AG04450 (cell line): ENCODE results near the gene FAM114A2. TPM values are rescaled to one million over a fixed set of nuclear protein-coding genes. Genes with fewer than 3 reads are reported as not detected.

Source experiments
- CTCF ChIA-PET: fragments of 300-600, 350-600 bp; formaldehyde crosslinking; extraction: SDS; loops from one replicate; lab custom pipeline; 2022; ENCODE audit warnings: antibody characterized with exemption, inconsistent platforms; lab: Charles Lee
- POLR2A ChIA-PET: fragments of 350-600 bp; formaldehyde crosslinking; extraction: SDS; loops from one replicate; lab custom pipeline; 2021; ENCODE audit warnings: antibody characterized with exemption, inconsistent platforms; lab: Yijun Ruan, JAX
- DNase-seq: peaks from one replicate; pipeline ENCODE4 v3.0.0-alpha.2; 2011; ENCODE audit warnings: low read depth, low spot score
- H3K27ac ChIP-seq: one replicate; pipeline ENCODE4 v1.5.1; 2012; ENCODE audit warnings: low read depth, low read length, control low read depth
- H3K27me3 ChIP-seq: one replicate; pipeline ENCODE4 v1.6.0; 2012; ENCODE audit warnings: low read length; ENCODE audit not compliant: control insufficient read depth, insufficient read depth
- H3K4me3 ChIP-seq: 2 replicates; pipeline ENCODE4 v1.5.1; 2011; ENCODE audit warnings: mild to moderate bottlenecking, low read depth, low read length, control low read depth
- H3K9me3 ChIP-seq: 2 replicates; pipeline ENCODE4 v1.5.1; 2012; ENCODE audit warnings: low read length; ENCODE audit not compliant: control insufficient read depth, insufficient read depth
- polyA plus RNA-seq: library from polyadenylated mRNA; depleted of rRNA; stranded (reverse); fragments of >200 nt; gene quantifications from 2 replicates; pipeline ENCODE4 v1.2.3, GENCODE V29; 2011
- TF ChIP-seq, protein P1 (sequence below): IDR thresholded peaks from 2 replicates; pipeline ENCODE4 v1.5.1; 2011; ENCODE audit warnings: low read depth, low read length, control low read depth, inconsistent platforms

The FAM114A2 gene
- polyA plus RNA-seq, 1 experiment: 23.8 TPM

- Histone ChIP-seq H3K4me3 (no peak overlapping the region), H3K27ac (no peak overlapping the region), H3K9me3 (no peaks in the 10 kb centered on the region), H3K27me3 (peaks cover 20% of the 10 kb centered on the region)
- TF ChIP-seq, protein P1, sequence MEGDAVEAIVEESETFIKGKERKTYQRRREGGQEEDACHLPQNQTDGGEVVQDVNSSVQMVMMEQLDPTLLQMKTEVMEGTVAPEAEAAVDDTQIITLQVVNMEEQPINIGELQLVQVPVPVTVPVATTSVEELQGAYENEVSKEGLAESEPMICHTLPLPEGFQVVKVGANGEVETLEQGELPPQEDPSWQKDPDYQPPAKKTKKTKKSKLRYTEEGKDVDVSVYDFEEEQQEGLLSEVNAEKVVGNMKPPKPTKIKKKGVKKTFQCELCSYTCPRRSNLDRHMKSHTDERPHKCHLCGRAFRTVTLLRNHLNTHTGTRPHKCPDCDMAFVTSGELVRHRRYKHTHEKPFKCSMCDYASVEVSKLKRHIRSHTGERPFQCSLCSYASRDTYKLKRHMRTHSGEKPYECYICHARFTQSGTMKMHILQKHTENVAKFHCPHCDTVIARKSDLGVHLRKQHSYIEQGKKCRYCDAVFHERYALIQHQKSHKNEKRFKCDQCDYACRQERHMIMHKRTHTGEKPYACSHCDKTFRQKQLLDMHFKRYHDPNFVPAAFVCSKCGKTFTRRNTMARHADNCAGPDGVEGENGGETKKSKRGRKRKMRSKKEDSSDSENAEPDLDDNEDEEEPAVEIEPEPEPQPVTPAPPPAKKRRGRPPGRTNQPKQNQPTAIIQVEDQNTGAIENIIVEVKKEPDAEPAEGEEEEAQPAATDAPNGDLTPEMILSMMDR: no peak
- CTCF ChIA-PET: interaction anchor here (0.7 to 3.4 kb wide), 16 partner anchors 9 to 668 kb away, joined by 3 to 36 read pairs (median 4); no protein-coding TSS in a partner anchor
- DNase-seq: no peak
- POLR2A ChIA-PET: no interaction called here
These were observed 63.9 kb downstream of the FAM114A2 start for GRCh38 chr5:153974813-153975163.

DNA sequence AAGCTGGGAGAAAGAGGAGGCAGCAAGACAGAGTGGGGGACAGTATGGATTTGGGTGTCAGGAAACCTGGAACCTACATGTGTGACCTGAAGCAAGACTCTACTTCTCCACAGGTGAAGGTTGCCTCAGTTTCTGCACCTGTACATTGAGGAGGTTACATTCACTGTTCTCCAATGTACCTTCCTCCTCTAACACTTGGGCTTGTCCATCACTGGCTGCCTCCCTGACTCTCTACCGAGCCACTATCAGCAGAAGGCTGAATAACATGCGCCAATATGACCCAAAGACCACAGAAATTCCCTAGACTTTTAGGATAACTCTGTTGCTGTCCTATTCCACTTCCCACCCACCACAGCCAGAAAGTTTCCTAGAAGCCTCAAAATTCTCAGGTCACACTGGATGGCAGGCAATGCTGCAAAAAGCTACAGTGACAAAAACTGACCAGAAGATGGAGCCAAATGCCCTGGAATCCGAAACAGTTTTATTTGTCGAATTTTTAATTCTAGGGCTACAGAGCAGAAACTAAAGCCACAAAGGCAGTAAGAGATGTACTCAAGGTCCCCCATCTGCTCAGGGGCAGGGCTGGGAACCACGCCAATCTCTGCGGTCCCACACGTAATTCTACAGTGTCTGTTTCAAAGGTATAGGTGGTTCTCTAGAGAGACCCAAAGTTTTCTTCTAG is 64.4 kb downstream of the FAM114A2 start:
- CTCF ChIA-PET: interaction anchor here (0.6 to 3.4 kb wide), 15 partner anchors 9 to 665 kb away, joined by 3 to 36 read pairs (median 4); no protein-coding TSS in a partner anchor
- POLR2A ChIA-PET: no interaction called here
- H3K27ac ChIP-seq: no peak overlapping the region
- peak; percentile 6 for DNase-seq
- H3K9me3 ChIP-seq: no peaks in the 10 kb centered on the region
- TF ChIP-seq, protein P1: peak; percentile 76
- peaks cover 20% of the 10 kb centered on the region for H3K27me3 ChIP-seq
- H3K4me3 ChIP-seq: no peak overlapping the region

DNA sequence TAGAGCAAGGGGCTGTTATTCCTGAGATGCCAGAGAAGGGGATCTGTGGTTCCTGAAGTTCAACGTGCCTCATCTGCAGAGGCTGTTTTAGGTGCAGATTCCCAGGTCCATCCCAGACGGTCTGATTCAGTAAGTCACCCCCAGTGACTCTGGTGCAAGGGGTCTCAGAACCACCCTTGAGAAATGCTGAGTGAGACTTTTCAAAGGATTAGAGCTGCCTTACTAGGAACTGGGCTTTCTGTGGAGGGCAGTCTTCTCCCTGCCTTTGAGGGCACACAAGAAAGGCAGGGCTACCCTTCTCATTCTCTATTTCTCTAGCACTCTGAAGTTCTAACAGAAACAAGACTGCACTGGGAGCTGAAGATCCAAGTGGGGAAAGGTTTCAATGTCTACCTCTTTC is 66.5 kb downstream of the FAM114A2 start:
- DNase-seq: no peak
- ChIA-PET POLR2A (no interaction called here), CTCF (no interaction called here)
- Histone ChIP-seq H3K27me3 (peaks cover 16% of the 10 kb centered on the region), H3K27ac (no peak overlapping the region), H3K4me3 (no peak overlapping the region), H3K9me3 (no peaks in the 10 kb centered on the region)
- TF ChIP-seq, protein P1: no peak

DNA sequence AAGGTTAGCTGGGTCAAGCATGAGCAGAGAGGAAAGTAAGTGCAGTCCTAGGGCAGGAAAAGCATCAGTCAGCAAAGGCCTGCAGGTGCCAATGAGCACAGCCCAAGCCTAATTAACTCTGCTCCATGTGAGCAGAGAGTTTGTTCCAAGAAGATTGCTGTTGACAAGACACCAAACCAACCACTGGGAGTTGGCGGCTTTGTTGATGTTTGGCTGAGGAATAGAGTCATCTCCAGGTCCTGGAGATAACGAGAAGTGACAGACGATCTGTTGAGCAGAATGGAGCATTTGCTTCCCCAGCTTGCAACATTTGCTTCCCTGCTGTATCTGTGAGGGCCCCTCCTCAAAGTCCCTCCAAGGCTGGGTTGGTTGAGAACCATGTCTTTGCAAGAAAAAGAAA is 68.2 kb downstream of the FAM114A2 start:
- POLR2A ChIA-PET: no interaction called here
- DNase-seq: no peak
- TF ChIP-seq, protein P1: no peak
- no peak overlapping the region for H3K4me3 ChIP-seq
- CTCF ChIA-PET: interaction anchor here (0.8 kb wide), 1 partner anchor 1438 kb away, joined by 3 read pairs; no protein-coding TSS in a partner anchor
- H3K27me3 ChIP-seq: peaks cover 8% of the 10 kb centered on the region
- H3K9me3 ChIP-seq: no peaks in the 10 kb centered on the region
- H3K27ac ChIP-seq: no peak overlapping the region

DNA sequence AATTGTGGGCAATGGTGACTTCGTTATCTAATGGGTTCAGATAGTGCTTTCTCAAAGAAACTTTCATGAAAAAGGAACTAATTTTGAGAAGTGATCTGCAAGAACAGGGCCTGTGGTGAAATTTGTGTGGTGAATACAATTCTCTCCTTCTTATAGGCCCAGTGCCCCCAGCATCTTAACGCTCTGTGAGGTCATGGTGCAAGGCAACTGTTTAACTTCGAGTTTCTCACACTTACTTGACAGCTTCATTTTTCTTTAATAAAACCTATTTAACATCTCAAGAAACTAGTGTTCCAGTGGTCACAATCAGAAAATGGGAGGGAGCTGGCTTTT is 69.2 kb downstream of the FAM114A2 start:
- ChIA-PET CTCF (interaction anchor here (6.8 kb wide), 1 partner anchor 1436 kb away, joined by 129 read pairs; no protein-coding TSS in a partner anchor), POLR2A (interaction anchor here (0.7 kb wide), 1 partner anchor 10 kb away, joined by 4 read pairs; no protein-coding TSS in a partner anchor)
- Histone ChIP-seq H3K4me3 (no peak overlapping the region), H3K9me3 (no peaks in the 10 kb centered on the region), H3K27me3 (peaks cover 6% of the 10 kb centered on the region), H3K27ac (no peak overlapping the region)
- no peak for DNase-seq
- TF ChIP-seq, protein P1: no peak
